HG03469 (cell line): ENCODE results near the gene CDH3.

Source experiments
- ATAC-seq: cut with Tn5 transposase; IDR thresholded peaks from one replicate; pipeline ENCODE4 v1.9.1; 2021; ENCODE audit warnings: mild to moderate bottlenecking, moderate library complexity, moderate number of reproducible peaks; ENCODE audit not compliant: unreplicated experiment

The CDH3 gene

DNA sequence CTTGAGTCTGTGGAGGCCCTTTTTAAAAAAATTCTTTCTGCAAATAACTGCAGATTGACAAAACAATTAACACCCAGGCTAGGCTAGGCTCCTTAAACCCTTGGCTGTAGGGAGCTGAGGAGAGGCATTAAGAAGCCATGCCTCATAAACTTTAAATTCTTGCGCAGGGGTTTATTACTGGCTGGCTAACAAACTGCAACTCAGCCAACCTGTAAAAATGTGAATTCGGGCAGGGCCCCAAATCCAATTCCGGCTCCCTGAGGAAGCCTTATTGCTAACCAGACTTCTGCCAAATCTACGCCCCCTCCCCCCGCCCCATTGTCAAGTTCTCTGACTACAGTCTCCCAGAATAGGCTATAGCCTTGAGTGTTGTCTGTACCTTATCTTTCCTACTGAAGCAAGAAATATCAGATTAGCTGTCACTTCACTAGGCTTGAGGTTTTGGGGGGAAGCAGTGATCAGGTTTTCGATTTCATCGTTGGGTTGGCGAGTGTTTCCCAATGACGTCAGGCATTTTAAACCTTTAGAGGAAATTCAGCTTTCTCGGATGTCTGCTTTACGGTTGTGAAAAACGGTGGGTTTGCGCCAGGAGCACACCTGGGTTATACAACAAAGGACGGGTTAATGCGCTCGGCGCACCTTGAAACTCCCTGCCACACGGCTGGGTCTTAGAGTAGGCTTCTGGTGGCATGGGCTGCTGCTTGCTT, 2.0 kb downstream of the CDH3 start:
- no peak for ATAC-seq

DNA sequence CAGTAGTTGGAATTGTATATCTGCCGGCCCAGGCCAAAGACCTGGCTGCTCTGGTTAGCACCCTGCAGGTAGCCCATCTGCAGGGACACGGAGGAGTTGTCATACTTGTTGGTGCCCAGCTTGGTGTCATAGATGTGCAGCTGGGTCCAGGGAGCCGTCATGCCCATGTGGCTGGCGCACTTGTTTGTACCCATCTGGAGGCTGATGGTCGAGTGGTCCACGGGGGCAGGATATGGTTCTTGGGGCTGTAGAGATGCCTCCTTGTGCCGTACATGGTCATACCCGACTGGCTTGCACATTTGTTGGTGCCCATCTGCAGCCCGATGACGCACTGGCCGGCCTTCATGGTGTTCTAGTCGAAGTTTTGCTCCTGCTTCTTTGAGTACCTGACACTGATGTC, 6.0 kb downstream of the CDH3 start:
- no peak for ATAC-seq

DNA sequence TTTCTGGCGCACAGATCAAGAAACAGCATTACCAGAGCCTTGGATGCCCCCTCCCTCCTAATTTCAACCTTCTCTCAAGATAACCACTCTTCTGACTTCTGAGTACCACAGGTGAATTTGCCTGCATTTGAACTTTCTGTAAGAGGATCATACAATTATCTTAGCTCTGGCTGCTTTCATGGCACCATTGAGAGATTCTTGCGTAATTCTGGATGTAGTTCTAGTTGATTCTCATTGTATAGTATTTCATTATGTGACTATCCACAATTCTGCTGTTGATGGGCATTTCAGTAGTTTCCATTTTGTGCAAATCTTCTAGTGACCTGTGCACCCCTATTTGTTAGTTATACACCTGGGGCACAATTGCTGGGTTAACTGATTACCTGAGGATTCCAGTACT, 7.5 kb downstream of the CDH3 start:
- ATAC-seq, result no peak

DNA sequence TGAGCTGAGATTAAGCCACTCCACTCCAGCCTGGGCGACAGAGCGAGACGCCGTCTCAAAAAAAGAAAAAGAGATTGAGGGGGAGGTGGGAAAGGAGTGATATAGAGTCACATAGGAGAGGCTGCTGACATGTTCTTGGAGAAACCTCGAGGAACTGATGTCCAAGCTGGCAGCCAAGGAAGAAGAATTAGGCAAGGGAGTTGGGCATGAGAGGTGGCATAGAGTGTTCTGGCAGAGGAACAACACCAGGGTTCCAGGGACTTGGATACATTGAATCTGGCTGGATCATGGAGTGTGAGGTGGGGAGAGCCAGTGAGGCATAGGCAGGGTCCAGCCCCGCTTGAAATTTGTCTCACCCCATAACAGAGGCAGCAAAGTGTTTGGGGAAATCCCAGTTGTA, 10.7 kb downstream of the CDH3 start:
- ATAC-seq, result no peak

DNA sequence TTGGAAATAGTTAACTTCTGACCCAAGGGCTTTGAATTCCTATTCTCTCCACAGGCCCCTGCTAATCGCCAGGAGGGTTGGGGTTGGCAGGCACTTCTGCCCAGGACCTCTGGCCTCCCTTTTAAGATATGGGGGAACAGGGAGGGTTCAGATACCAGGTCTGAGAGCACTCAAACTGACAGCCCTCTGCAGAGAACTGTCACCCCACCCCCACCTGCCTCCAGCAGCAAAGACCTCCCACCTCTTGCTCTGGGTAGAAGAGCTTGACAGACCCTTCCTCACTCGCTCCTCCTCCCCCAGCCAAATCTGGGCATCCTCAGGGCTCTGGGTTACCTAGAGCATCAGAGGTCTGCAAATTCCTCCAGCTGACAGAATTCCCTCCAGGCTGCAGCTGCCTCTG, 11.6 kb downstream of the CDH3 start:
- no peak for ATAC-seq

DNA sequence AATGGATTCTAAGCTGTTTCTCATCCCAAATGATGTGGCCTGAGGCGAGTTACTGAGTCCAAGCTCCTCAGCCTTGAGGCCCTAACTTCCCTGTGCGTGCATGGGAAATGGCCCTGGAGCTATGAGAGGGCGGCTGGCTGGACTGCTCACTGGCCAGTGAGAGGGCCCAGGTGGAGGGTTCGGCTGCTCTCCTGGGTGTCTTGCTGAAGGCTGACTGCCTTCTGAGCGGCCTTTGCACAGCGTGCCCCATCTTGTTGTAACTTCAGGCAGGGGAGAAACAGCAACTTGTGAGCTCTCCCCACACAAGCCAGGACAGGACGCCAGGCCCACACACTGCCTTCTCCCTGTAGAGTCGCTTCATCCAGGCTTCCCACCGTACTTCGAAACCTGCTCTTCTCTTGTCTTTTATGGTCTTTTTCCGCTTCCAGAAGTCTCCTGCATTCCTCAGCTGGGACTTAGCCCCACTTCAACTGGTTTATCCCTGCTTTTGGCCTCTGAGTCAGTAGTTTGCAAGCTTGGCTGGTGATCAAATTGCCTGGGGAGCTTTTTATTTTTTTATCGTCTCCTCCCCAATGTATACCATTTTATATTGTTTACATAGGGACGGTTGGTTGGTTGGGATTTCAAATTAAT, 13.3 kb downstream of the CDH3 start:
- ATAC-seq, result no peak

DNA sequence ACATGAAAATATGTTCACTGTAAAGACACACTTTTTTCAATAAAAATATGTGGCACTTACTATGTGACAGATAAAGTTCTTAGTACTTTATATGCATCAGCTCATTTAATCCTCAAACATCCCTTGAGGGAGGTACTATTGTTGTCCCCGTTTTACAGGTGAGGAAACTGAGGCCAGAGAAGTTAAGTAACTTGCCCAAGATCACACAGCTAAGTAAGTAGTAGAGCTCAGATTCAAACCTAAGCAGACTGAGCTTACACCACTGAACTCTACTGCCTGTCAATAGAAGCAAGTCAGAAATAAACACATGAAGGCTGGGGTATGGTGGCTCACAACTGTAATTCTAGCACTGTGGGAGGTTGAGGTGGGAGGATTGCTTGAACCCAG, 13.9 kb downstream of the CDH3 start:
- no peak for ATAC-seq

DNA sequence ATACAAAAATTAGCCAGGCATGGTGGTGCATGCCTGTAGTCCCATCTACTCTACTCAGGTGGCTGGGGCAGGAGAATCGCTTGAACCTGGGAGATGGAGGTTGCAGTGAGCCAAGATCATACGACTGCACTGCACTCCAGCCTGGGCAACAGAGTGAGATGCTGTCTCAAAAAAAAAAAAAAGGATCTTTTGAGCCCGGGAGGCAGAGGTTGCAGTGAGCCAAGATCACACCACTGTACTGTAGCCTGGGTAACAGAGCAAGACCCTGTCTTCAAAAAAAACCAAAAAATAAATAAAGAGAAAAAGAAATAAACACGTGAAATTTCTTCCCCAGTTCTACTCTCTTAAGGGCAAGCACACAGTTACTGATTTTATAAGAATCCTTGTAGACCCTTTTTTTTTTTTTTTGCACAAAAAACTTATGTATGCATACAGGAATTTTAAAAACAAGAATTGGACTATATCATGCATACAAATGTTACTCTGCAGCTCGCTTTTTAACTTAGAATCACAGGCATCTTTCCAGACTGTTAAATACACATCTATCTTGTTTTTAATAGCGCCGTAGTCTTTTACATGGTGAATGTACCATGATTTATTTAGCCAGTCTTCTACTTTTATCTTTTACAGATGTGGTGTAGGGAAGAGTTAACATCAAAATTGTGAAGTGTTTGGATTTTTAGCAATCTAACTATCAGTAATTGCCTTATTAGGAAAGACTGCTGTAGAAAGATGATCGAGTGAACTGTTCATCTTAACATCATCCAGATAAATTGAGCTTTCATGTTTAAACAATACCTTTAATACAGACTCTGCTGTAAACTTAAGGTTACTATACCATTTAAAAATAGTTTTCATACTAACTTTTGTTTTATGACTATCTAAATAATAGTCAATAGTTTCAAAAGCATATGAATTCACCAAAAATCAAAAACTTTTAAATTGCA, 14.6 kb downstream of the CDH3 start:
- no peak for ATAC-seq

DNA sequence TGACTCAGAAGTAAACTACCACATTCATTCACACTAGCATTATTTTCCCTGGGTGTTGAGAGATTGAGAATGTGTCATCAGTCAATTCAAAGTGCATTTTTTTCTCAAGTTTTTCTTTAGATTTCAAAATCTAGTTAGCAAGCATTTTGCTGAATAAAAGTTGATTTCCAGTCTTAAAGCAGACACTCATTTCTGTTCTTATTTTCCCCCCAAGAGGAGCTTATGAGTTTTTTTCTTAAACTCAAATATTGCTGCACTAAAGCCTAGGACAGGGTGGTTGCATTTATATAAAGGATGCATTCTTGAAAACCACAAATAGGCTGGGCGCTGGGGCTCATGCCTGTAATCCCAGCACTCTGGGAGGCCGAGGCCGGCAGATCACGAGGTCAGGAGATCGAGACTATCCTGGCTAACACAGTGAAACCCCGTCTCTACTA, 15.3 kb downstream of the CDH3 start:
- ATAC-seq, result no peak

DNA sequence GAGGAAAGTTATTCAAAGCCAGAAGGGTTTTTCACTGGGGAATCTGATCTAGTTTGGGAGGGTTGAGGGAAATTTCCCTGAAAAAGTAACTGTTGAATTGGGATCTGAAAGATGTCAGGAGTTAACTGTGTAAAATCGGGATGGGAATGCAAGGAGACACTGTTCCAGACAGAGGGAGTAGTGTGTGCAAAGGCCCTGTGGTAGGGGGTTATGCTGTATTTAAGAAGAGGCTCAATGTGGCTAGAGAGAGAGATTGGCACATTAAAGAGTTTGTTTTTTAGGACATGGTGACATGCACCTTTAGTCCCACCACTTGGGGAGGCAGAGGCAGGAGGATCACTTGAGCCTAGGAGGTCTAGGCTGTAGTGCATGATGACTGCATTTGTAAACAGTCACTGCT, 16.9 kb downstream of the CDH3 start:
- no peak for ATAC-seq

DNA sequence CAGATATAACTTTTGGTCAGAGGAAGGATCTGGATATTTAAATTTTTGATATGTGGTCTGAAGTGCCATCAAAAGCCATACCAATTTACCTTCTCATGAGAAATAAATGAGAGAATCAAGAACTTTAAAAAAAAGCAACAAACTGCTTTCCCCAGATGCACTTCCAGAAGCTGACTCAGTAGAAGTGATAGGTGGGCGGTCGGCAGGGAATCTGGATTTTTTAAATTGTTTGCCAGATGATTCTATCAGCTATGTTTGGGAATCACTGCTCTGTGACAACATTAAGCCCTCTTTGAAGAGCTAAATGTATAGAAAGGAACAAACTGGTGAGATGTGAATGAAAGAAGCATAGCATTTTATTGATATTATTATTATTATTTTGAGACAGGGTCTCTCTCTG, 19.2 kb downstream of the CDH3 start:
- no peak for ATAC-seq

DNA sequence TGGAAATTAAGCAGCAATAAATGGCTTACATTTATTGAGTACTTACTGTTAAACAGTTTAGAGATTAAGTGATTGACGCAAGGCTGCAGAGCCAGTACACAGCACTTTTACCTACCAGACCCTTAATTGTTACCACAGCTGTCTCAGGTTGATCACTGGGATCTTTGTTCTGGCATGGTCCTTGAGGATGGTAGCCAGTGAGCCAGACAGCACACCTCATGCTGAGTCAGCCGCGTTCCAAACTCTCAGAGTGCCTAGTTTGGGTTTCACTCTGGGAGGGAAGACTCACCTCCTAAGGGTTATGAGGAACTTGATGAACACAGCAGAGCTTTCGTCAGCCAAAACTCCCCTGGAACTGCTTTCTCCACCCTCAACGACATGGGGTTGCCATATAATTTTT, 20.4 kb downstream of the CDH3 start:
- ATAC-seq, result no peak

DNA sequence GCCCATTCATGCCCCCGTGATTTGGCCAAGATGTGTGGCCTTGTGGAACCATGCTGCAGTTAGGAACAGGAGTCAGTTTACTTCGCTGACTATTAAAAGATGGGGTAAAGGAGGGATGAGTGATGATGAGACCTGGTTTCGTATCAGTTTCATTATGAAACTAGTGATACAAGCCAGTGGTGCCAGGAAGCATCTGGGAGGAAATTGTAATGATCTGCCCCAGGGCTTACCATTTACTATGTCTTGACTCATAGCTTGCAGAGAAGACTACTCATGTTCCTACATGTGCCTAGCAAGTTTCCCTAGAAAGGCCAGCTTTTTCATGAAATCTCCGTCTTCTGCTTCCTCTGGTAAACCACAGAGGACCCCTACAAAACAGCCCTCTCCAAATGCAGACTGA, 23.2 kb downstream of the CDH3 start:
- no peak for ATAC-seq

DNA sequence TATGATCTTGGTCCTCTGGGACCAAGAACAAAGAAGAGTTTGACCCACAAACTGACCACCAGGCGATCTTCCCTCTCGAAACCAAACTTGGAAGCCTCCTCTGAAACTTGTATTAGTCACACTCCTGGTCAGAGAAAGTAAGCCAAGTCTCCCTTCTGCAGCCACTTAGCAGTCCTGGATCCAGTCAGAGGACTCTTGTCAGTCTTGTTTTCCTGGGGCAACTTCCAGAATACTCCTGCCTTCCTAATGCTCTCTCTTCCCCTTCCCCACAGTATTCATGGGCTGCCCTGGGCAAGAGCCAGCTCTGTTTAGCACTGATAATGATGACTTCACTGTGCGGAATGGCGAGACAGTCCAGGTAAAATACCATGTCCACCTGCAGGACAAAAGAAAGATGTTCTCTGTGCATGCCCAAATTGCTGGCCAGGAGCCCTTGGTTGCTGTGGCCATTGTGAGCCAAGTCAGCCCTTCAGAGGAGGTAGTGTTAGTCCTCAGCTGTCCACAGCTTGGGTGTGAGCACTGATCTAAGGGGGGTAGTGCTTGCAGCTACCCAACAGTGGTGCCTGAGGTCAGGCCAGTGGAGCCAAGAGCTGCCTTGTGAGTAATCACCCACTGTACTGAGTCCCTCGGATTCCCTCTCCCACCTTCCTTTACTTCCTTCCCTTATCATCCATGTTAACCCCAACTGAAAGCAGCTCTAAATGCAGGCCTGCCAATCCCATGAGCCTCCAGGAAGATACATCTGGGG, 31.2 kb downstream of the CDH3 start:
- no peak for ATAC-seq

DNA sequence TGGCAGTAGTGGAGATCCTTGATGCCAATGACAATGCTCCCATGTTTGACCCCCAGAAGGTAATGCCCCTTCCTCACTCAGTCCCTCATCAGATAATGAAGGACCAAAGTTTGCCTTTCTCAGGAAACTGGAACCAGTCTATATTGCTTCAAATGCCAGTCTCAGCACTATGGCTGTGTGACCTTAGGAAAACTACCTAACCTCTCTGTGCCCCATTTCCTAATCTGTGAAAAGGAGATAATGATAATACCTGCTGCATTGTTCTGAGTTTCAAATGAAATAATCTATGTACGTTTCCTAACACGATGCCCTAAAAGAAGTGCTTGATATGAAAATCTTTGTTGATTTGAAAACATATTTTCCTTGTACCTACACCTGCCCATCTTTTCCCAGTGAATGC, 35.9 kb downstream of the CDH3 start:
- ATAC-seq, result no peak

DNA sequence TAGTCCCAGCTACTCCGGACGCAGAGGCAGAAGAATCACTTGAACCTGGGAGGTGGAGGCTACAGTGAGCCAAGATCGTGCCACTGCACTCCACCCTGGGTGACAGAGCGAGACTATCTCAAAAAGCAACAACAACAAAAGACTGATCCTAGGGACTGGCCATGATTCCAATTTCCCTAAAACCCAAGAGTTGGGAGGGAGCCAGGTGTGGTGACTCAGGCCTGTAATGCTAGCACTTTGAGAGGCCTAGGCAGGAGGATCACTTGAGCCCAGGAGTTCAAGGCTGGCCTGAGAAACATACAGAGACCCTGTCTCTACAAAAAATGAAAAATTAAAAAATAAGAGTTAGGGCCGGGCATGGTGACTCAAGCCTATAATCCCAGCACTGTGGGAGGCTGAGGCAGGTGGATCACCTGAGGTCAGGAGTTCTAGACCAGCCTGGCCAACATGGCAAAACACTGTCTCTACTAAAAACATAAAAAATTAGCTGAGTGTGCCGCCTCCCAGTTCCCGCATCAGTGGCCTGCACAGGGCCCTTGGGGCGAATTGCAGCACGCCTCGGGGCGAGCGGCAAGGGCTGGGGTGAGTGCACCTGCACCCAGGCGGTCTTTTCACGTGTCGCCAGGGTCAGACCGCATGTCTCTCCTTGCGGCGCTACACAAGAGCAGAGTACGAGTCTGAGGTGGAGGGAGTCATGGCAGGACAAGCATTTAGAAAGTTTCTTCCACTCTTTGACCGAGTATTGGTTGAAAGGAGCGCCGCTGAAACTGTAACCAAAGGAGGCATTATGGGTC, 40.8 kb downstream of the CDH3 start:
- ATAC-seq, result no peak

DNA sequence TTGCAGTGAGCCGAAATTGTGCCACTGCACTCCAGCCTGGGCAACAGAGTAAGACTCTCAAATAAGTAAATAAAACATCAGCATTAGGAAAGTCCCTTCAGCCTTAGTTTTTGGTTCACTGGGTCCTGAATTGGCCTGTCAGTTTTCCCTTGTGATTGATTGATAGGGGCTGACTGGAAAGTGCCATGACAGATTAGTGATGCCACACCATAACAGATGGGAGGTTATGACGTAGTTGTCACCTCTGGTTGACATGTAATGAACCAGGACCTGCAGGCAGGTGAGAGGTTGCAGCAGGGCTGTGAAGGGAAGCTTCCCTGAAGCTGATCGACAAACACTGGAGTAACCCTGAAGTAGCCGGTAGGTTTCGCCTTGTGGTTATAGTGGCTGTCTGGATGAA, 41.8 kb downstream of the CDH3 start:
- ATAC-seq, result no peak

DNA sequence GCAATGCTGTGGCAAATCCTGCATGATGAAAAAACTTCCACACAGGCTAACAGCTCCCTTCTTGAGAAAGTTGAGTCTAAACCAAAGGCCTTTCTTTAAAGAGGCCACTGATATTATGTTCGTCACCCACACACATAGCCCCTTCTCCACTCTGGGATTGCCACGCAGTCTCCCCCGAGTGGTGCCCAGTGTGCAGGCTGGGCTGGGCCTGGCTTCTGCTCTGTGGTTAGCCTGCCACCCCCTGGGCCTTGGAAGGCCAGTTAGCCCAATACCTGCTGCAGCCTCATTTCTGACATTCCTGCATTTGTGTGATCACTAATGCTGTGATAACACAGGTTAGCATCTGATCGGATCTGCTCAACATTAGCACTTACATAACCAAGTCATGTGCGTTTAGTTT, 44.8 kb downstream of the CDH3 start:
- ATAC-seq, result no peak

DNA sequence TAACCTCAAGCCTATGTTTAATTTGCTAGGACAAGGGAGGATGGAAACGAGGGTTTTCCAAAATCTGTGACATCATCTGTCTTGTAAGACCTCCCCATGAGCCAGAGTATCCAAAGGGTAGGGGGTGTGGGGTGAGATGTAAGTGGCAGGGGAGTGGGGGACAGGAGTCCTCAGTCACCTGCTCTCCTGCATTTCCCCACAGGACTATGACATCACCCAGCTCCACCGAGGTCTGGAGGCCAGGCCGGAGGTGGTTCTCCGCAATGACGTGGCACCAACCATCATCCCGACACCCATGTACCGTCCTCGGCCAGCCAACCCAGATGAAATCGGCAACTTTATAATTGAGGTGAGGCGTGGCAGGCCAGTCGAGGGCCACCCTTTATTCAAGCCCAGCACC, 50.5 kb downstream of the CDH3 start:
- no peak for ATAC-seq

DNA sequence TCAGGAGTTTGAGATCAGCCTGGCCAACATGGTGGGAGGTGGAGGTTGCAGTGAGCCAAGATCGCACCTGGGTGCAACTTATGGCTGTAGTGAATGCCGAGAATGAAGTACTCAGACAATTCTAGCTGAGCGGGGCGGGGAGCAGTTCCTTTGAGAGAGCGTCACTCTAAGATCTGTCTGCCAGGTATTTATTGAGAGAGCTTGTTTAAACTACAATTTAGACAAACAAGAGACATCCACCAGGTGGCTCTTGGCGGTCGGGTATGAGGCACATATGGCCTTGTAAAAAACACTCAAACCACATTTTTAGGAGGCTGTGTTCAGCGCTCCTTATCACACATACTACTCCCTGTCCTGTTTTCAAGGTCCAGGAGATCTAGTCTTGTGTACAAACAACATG, 51.4 kb downstream of the CDH3 start:
- ATAC-seq, result no peak
